ENCODE results near the gene CTXN3. TPM values are rescaled to one million over a fixed set of nuclear protein-coding genes. Genes with fewer than 3 reads are reported as not detected.

The CTXN3 gene
- total RNA-seq, 1 experiment from 2014 or later = not detected

- TF ChIP-seq SIN3A (IDR thresholded peaks at IDR 0.05; ENCODE audit: borderline replicate concordance, insufficient read depth, low read depth, low read length) (no peak), CTCF (IDR thresholded peaks at IDR 0.05) (no peak), TCF7L2 (IDR thresholded peaks at IDR 0.05; ENCODE audit: low read depth, low read length) (no peak), POLR2AphosphoS5 (IDR thresholded peaks at IDR 0.05; ENCODE audit: low read depth, low read length) (no peak), REST (IDR thresholded peaks at IDR 0.05; ENCODE audit: insufficient read depth in 1 of 2, low read depth in 2 of 2, low read length in 1 of 2) (no peak)
- DNase-seq (ENCODE audit: low read depth, low spot score) (no peak), ATAC-seq (no peak)
- H3K27ac ChIP-seq (ENCODE audit: low read length) = no peak overlapping the region
- intact Hi-C loops (cut with micrococcal nuclease; ENCODE audit: unreplicated experiment) (no loop called here), in situ Hi-C loops (cut with HindIII; ENCODE audit: low pct_unique_long_range_greater_than_20kb, low sequenced_read_pairs) (no loop called here)
- BruUV-seq (replicated peaks) = no TSS peak
- ChIA-PET POLR2A (no interaction called here), CTCF (no interaction called here)
- H3K36me3 ChIP-seq (ENCODE audit: control insufficient read depth, insufficient read depth, low read length) = no peaks in the 10 kb centered on the region
- H3K27me3 ChIP-seq (ENCODE audit: control insufficient read depth, insufficient read depth, low read length) = peaks cover 7% of the 10 kb centered on the region
- H3K9me3 ChIP-seq (ENCODE audit: control insufficient read depth, insufficient read depth, low read depth, low read length) = no peaks in the 10 kb centered on the region
- no peaks in the 10 kb centered on the region for H3K4me1 ChIP-seq (ENCODE audit: control insufficient read depth, insufficient read depth, low read length)
- H3K4me3 ChIP-seq (ENCODE audit: low read depth in 2 of 2, low read length in 2 of 2) = no peak overlapping the region
These were observed 4.2 kb downstream of the CTXN3 start for GRCh38 chr5:127652952-127653611.

GRCh38 chr5:127656825-127657224, 7.9 kb downstream of the CTXN3 start:
- no peaks in the 10 kb centered on the region for H3K27me3 ChIP-seq (ENCODE audit: control insufficient read depth, insufficient read depth, low read length)
- in situ Hi-C loops (cut with HindIII; ENCODE audit: low pct_unique_long_range_greater_than_20kb, low sequenced_read_pairs) = no loop called here
- ATAC-seq (no peak), DNase-seq (ENCODE audit: low read depth, low spot score) (no peak)
- no peaks in the 10 kb centered on the region for H3K9me3 ChIP-seq (ENCODE audit: control insufficient read depth, insufficient read depth, low read depth, low read length)
- TF ChIP-seq CTCF (IDR thresholded peaks at IDR 0.05) = no peak
- TF ChIP-seq TCF7L2 (IDR thresholded peaks at IDR 0.05; ENCODE audit: low read depth, low read length) = no peak
- no peaks in the 10 kb centered on the region for H3K4me1 ChIP-seq (ENCODE audit: control insufficient read depth, insufficient read depth, low read length)
- no peaks in the 10 kb centered on the region for H3K36me3 ChIP-seq (ENCODE audit: control insufficient read depth, insufficient read depth, low read length)
- ChIA-PET POLR2A (no interaction called here), CTCF (no interaction called here)
- no peak overlapping the region for H3K4me3 ChIP-seq (ENCODE audit: low read depth in 2 of 2, low read length in 2 of 2)
- no peak overlapping the region for H3K27ac ChIP-seq (ENCODE audit: low read length)
- intact Hi-C loops (cut with micrococcal nuclease; ENCODE audit: unreplicated experiment) = no loop called here
- no TSS peak for BruUV-seq (replicated peaks)

Measured in Panc1 (cell line).